ENCODE results near the gene CAMK4.

Gene CAMK4

DNA sequence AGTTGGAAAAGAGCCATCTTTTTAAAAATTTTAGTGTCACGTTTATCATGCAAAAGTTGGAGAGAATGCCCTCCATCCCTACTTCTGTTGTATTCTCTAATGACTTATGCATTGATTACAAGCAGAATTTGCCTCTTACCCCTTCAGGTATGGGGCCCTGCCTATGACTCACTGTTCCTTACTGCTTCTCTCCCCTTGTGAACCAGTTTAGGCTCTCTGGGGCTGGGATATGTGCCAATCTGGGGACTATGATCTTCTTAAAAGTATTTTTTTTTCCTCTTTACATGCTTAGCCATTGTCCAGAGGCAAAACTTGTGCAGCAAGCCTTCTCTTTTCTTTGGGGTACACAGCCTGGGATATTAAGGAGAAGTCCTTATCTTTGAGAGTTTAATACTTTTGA, 37.4 kb downstream of the CAMK4 start:
- no peak for ATAC-seq
- Mint-ChIP-seq H3K27ac (no peak overlapping the region), H3K36me3 (no peaks in the 10 kb centered on the region), H3K4me3 (no peak overlapping the region), H3K27me3 (no peaks in the 10 kb centered on the region), H3K4me1 (no peaks in the 10 kb centered on the region), H3K9me3 (peaks cover 3% of the 10 kb centered on the region)

DNA sequence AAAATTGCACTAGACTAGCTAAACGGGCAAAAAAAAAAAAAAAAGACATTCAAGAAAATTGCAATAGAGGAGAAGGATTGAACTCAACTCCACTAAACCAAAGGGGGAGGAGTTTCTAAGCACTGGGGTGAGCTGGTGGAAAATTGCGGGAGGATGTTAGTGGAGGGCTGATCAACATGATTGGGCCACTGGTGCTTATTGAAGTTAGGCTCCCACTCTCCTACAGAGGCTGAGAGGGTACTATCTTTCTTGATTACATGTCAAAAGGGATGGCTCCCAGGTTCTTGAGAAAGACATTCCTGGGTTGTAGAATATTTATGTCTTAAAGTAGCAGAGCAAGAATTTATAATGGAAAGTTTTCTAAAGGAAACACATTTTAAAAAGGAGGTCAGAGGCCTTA, 38.0 kb downstream of the CAMK4 start:
- ATAC-seq = no peak
- no peak overlapping the region for H3K4me3 Mint-ChIP-seq
- H3K27ac Mint-ChIP-seq = no peak overlapping the region
- peaks cover 3% of the 10 kb centered on the region for H3K9me3 Mint-ChIP-seq
- H3K4me1 Mint-ChIP-seq = no peaks in the 10 kb centered on the region
- H3K27me3 Mint-ChIP-seq = no peaks in the 10 kb centered on the region
- no peaks in the 10 kb centered on the region for H3K36me3 Mint-ChIP-seq

DNA sequence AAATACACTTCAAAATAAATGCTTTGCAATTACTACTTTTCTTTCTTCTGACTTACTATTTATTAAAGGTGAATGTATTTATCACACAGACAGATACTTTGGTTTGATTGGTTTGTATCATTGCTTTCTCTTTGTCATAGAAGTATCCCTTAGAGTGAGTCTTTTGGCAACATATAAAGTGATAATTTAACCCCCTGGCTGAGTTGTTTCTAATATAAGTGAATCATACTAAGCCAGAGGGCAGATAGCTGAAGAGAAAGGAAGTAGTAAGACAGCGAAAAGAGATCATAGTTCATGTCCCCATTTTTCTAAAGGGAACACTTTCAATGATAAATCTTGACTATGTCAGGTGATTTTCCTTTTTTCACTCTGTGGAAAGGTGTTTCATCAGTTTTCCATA, 38.6 kb downstream of the CAMK4 start:
- no peak for ATAC-seq
- no peaks in the 10 kb centered on the region for H3K36me3 Mint-ChIP-seq

DNA sequence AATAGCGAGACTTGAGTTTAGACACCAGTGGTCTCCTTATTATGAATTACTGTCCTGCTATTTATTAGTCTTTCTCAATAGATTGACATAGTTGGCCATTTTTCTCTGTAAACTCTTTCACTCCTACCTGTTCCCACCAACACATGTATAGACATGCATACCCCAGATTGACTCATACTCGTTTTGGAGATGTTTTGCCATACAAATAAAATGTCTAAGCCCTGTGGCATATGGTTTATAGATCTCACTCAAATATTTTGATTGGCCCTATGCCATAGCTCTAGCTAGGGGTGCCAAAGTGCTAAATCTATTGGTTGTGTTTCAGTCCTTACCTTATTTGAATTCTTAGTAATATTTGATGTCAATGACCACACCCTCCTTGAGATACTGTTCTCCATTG, 42.3 kb downstream of the CAMK4 start:
- H3K27ac Mint-ChIP-seq = no peak overlapping the region
- H3K4me1 Mint-ChIP-seq = no peaks in the 10 kb centered on the region
- no peak for ATAC-seq
- peaks cover 3% of the 10 kb centered on the region for H3K9me3 Mint-ChIP-seq
- no peaks in the 10 kb centered on the region for H3K27me3 Mint-ChIP-seq
- no peak overlapping the region for H3K4me3 Mint-ChIP-seq
- no peaks in the 10 kb centered on the region for H3K36me3 Mint-ChIP-seq

More for the DNA sequence above, 38.6 kb downstream of the CAMK4 start:
- Mint-ChIP-seq H3K27ac (no peak overlapping the region), H3K27me3 (no peaks in the 10 kb centered on the region), H3K4me3 (no peak overlapping the region), H3K4me1 (no peaks in the 10 kb centered on the region), H3K9me3 (peaks cover under 1% of the 10 kb centered on the region)

DNA sequence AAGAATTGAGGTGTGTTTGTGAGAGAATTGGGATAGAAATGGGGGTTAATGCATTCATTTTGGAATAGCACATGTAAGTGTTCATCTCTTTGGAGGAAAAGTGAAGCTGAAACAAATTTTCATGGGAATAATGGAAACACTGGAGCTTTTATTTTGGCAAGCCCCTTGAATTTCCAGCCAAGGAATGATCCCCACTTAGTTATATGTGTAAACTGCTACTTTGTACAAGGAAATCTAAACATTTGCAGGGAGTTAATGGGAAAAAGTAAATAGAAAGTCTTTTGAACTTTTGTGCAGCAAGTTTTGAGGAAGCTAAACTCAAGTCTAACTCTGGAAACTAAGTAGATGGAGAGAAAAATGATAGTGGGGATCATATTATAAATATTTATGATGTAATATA, 44.1 kb downstream of the CAMK4 start:
- H3K4me1 Mint-ChIP-seq = no peaks in the 10 kb centered on the region

DNA sequence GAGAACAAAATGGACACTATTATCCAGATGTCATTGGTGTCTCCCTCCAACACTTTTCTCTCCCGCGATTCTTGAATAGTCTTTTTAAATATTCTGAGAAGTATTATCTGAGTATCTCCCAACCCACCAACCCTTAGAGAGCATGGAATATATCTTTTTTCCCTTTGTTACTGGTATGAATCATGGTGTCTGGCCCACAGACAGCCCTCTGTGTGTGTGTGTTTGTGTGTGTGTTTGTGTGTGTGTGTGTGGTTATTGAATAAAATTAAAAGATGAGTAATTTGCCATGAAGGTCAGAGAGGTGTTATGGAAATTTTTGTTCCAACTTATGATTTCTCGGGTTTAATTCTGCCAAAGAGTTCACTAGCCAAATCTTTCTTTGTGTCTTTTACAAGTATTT, 47.7 kb downstream of the CAMK4 start:
- no peak for ATAC-seq
- Mint-ChIP-seq H3K36me3 (no peaks in the 10 kb centered on the region), H3K4me1 (no peaks in the 10 kb centered on the region), H3K27me3 (no peaks in the 10 kb centered on the region), H3K4me3 (no peak overlapping the region), H3K9me3 (peaks cover 3% of the 10 kb centered on the region), H3K27ac (no peak overlapping the region)

More for the DNA sequence above, 44.1 kb downstream of the CAMK4 start:
- H3K4me3 Mint-ChIP-seq = no peak overlapping the region
- no peak overlapping the region for H3K27ac Mint-ChIP-seq
- no peak for ATAC-seq
- peaks cover 3% of the 10 kb centered on the region for H3K9me3 Mint-ChIP-seq
- H3K27me3 Mint-ChIP-seq = no peaks in the 10 kb centered on the region
- no peaks in the 10 kb centered on the region for H3K36me3 Mint-ChIP-seq

DNA sequence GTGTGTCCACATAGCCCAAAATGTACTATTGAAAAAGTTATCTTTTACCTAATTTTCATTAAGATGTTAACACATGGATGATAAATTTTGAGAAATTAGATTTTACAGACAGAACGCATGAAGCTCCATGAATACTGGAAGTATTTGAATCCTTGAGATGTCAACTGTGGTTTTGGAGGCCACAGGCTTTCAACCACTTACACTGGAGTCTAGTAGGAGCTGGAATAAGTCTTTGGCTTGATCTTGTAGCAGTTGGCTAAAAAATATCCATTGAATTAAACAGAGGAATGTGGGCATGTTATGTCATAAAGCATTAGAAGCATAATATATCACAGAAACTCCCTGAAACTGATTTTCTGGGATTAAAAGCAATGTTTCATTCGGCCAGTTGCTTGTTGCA, 52.9 kb downstream of the CAMK4 start:
- Mint-ChIP-seq H3K27me3 (no peaks in the 10 kb centered on the region), H3K27ac (no peak overlapping the region), H3K9me3 (no peaks in the 10 kb centered on the region), H3K4me3 (no peak overlapping the region), H3K4me1 (no peaks in the 10 kb centered on the region), H3K36me3 (no peaks in the 10 kb centered on the region)
- ATAC-seq = no peak

DNA sequence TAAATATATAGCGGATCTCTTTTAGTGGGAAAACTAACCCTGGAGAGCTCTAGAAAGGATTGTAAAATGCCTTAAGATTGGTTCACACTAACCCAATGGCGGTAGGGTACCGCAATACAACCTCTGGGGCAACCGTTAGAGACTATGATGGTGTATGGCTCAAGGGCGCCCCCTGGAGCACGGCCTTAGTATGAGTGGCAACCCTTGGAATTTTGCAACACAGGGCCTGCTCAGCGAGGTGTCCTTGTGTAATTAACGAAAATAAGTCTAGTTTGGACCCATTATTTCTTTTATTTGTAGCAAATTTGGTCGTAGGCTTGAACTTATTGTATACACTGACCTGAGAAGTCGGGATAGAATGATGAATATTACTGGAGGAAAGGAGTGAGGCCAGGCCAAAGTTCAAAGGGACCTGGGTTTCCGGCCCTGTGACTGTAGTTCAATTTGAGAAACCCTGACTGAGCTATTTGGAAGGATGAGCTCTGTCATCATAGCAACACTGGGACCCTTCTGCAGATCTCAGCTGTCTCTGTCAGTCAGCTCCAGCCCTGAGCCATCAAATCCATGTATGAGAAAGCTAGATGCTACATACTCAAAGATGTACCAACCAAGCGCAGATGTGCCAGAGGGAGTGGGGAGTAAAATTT, 54.8 kb downstream of the CAMK4 start:
- ATAC-seq = peak; percentile 37
- Mint-ChIP-seq H3K27me3 (no peaks in the 10 kb centered on the region), H3K4me1 (no peaks in the 10 kb centered on the region), H3K4me3 (no peak overlapping the region), H3K27ac (no peak overlapping the region), H3K36me3 (no peaks in the 10 kb centered on the region), H3K9me3 (no peaks in the 10 kb centered on the region)

DNA sequence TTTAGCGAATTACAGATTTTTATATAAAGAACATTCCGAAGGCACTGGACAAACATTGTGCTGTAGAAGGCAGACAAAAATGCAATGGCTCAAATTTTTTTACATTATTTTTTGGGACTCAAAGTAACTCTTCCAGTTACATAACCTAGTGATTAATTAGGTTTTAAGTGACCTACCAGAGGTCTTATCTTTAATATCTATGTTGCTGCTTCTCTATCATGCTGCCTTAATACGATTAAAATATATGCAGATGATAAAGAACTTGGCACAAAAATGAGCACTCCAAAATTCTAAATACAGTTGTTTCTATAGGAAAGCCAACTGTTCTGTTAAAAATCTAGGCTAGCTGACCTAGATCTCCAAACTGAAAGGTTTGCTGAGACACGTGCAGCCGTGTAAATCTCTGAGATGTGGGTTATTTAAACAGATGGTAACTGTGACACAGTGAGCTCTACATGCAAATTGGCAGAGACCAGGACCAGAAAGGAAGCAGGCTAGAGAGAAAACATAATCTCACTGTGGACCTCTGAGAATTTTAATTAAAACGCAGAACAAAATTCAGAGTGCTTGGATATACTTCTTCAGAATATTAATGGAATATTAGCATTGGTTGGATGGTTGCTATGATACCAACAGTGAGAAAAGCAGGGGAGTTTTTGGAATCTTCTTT, 56.2 kb downstream of the CAMK4 start:
- Mint-ChIP-seq H3K27me3 (no peaks in the 10 kb centered on the region), H3K9me3 (no peaks in the 10 kb centered on the region), H3K4me3 (no peak overlapping the region), H3K27ac (no peak overlapping the region), H3K4me1 (no peaks in the 10 kb centered on the region), H3K36me3 (no peaks in the 10 kb centered on the region)
- no peak for ATAC-seq

DNA sequence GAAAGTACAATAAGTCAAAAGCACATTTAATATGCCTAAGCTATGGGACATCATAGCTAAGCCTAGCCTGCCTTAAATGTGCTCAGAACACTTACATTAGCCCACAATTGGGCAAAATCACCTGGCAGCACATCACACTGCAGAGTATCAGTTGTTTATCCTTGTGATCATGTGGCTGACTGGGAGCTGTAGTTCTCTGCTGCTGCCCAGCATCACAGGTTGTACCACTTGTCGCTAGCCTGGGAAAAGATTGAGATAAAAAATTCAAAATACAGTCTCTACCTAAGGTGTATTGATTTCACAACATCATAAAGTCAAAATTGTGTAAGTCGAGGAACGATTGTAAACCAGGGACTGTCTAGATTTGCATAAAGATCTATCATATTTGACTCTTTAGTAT, 58.6 kb downstream of the CAMK4 start:
- no peaks in the 10 kb centered on the region for H3K36me3 Mint-ChIP-seq
- H3K4me3 Mint-ChIP-seq = no peak overlapping the region
- H3K27ac Mint-ChIP-seq = no peak overlapping the region
- no peaks in the 10 kb centered on the region for H3K9me3 Mint-ChIP-seq
- ATAC-seq = no peak
- H3K27me3 Mint-ChIP-seq = no peaks in the 10 kb centered on the region
- H3K4me1 Mint-ChIP-seq = no peaks in the 10 kb centered on the region

DNA sequence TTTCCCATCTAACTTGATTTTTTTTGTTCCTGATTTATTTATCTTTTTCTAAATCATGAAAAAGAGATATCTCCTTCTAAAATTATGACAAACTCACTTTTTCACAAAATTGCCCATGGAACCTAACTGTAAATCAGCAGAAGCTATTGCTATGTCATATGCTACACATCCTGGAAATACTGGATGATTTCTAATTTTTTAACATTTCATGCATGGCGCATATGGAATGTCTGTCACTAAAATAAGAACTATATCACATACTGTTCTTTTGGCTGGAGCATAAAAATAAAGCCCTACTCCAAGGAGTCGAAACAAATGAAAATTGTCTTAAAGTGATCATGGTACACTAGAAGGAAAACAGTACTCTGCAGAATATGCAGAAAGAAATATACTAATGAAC, 60.6 kb downstream of the CAMK4 start:
- Mint-ChIP-seq H3K4me3 (no peak overlapping the region), H3K4me1 (no peaks in the 10 kb centered on the region), H3K27ac (no peak overlapping the region), H3K27me3 (no peaks in the 10 kb centered on the region), H3K9me3 (no peaks in the 10 kb centered on the region), H3K36me3 (no peaks in the 10 kb centered on the region)
- no peak for ATAC-seq

DNA sequence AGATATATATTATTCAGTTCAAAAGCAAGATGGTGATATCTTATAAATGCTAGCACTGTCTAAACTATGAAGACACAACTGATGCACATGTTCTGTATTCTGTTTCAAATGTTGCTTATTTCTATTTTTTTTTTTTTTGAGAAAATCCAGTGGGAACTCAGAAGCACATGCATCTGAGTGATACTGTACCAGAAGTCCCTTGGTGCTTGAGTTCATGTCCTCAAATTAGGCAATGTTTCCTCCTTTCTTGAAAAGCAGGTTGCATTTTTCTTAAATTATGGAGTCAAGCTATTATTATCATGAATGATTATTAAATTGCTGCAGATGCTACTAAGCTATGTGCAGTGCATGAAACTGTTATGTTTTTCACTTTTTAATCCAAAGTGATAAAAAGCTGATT, 70.4 kb downstream of the CAMK4 start:
- Mint-ChIP-seq H3K27me3 (no peaks in the 10 kb centered on the region), H3K9me3 (peaks cover 3% of the 10 kb centered on the region), H3K36me3 (no peaks in the 10 kb centered on the region), H3K4me1 (no peaks in the 10 kb centered on the region), H3K27ac (no peak overlapping the region), H3K4me3 (no peak overlapping the region)
- ATAC-seq = no peak

DNA sequence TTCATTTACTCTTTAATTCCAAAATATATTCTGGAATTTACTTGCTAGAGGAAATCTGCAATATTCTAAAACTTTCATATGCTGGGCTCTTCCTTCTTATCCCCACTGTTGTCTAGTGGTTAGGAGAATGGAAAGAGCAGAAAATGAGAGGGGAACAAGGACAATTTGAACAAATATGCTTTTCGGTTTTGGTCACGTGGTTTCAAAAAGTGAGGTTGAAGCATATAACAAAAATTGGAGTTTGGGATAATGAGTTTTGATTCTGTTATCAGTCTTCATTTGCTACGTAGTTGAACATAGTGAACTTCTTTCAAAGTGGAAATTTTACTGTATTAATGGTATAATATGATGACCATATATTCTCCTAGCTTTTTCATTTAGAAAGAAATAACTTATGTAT, 71.5 kb downstream of the CAMK4 start:
- H3K36me3 Mint-ChIP-seq = no peaks in the 10 kb centered on the region
- H3K9me3 Mint-ChIP-seq = peaks cover 3% of the 10 kb centered on the region
- no peak overlapping the region for H3K27ac Mint-ChIP-seq
- no peak for ATAC-seq
- no peaks in the 10 kb centered on the region for H3K4me1 Mint-ChIP-seq
- no peak overlapping the region for H3K4me3 Mint-ChIP-seq
- no peaks in the 10 kb centered on the region for H3K27me3 Mint-ChIP-seq

DNA sequence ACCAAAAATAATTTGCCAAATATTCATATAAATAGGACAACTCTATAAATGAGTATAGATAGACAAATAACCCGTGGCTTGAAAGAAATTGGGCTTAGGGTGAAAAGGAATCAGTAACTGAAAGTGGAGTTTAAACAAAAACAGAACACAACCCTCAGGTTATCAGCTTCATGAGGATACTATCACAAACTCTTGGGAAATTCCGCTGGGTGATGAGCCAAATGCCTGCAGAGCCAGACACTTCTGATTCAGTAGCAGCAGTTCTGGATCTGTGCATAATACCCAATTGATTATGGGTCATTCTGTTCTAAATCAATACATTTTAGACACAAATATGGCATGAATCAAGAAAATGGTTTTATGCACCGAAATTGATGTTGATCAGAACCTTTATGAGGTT, 72.4 kb downstream of the CAMK4 start:
- H3K27me3 Mint-ChIP-seq = no peaks in the 10 kb centered on the region
- no peak overlapping the region for H3K27ac Mint-ChIP-seq
- no peak overlapping the region for H3K4me3 Mint-ChIP-seq
- H3K36me3 Mint-ChIP-seq = no peaks in the 10 kb centered on the region
- no peak for ATAC-seq
- H3K4me1 Mint-ChIP-seq = no peaks in the 10 kb centered on the region
- H3K9me3 Mint-ChIP-seq = peaks cover 3% of the 10 kb centered on the region

DNA sequence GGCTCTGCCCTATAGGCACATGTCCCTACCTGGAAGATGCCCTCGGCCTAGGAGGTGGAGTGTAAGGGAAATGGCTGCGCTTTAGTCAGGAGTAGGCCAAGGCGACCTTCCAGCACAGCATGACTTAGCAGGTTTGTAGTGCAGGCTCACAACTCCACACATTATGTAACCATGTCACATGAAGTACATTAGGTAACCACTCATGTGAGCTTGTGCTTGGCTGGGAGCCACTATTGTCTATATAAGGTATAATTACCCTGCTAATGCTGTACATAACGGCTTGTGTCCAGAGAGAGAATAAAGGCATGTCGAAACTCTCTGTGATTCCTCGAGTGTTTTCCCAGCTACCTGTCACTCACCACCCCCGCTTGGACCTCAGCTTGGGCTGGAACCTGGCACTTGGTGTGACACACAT, 74.9 kb downstream of the CAMK4 start:
- H3K27ac Mint-ChIP-seq = no peak overlapping the region
- no peaks in the 10 kb centered on the region for H3K36me3 Mint-ChIP-seq
- peaks cover 3% of the 10 kb centered on the region for H3K9me3 Mint-ChIP-seq
- no peaks in the 10 kb centered on the region for H3K27me3 Mint-ChIP-seq
- no peaks in the 10 kb centered on the region for H3K4me1 Mint-ChIP-seq
- no peak overlapping the region for H3K4me3 Mint-ChIP-seq
- no peak for ATAC-seq

DNA sequence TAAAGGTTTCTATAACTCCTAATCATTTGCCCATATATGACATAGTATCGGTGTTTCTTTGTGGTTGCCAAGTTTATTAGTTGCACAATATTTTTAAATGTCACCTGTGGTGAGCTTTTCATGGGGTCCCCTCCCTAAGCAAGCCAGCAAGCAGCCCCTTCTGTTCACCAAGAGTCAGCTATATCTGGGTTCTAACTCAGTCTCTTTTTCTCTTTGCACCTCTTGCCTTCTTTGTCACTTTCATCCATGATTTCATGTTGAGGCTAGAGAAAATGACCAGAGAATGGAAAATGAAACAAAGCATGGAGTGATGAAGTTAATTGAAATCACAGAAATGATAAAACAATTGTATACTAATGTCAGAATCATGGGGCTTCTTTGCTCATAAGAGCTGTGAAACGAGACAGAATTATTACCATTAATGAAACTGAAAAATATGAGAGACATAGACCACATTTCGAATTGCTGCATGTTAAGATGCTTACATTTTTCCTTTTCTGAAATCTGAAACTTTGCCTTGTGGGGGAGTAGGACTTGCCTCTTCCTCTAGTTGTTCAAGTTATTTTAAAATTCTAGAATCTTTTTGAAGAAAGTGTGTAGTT, 75.7 kb downstream of the CAMK4 start:
- ATAC-seq = no peak

More for the DNA sequence above, 75.7 kb downstream of the CAMK4 start:
- Mint-ChIP-seq H3K27me3 (no peaks in the 10 kb centered on the region), H3K4me3 (no peak overlapping the region), H3K9me3 (peaks cover 3% of the 10 kb centered on the region), H3K4me1 (no peaks in the 10 kb centered on the region), H3K36me3 (no peaks in the 10 kb centered on the region), H3K27ac (no peak overlapping the region)
